ENCODE results near the gene KCNMB2.

KCNMB2 gene

GRCh38 chr3:178669022-178669601, 132.9 kb downstream of the KCNMB2 start:
- DNase-seq (ENCODE audit: low read depth in 1 of 2, low spot score in 1 of 2): no peak
- H3K27me3 ChIP-seq (ENCODE audit: insufficient read depth, poor library complexity, severe bottlenecking): no peaks in the 10 kb centered on the region
- no peak for TF ChIP-seq GABPA (IDR thresholded peaks at IDR 0.05; ENCODE audit: low read depth)
- TF ChIP-seq POLR2AphosphoS5 (IDR thresholded peaks at IDR 0.05; ENCODE audit: low read depth): no peak
- no peak for TF ChIP-seq CTCF (IDR thresholded peaks at IDR 0.05; ENCODE audit: insufficient read depth, low read length)
- no peak for TF ChIP-seq SPI1 (IDR thresholded peaks at IDR 0.05; ENCODE audit: borderline replicate concordance, low read depth)
- TF ChIP-seq REST (IDR thresholded peaks at IDR 0.05; ENCODE audit: insufficient replicate concordance, low read depth): no peak
- H3K27ac ChIP-seq (replicated peaks): no peak overlapping the region
- no peak overlapping the region for H3K4me3 ChIP-seq (replicated peaks; ENCODE audit: insufficient read depth, low read length)

- no peak for TF ChIP-seq CTCF (IDR thresholded peaks at IDR 0.05; ENCODE audit: insufficient read depth, low read length)
- Histone ChIP-seq H3K27ac (replicated peaks) (no peak overlapping the region), H3K4me3 (replicated peaks; ENCODE audit: insufficient read depth, low read length) (no peak overlapping the region), H3K27me3 (ENCODE audit: insufficient read depth, poor library complexity, severe bottlenecking) (no peaks in the 10 kb centered on the region)
- DNase-seq (ENCODE audit: low read depth in 1 of 2, low spot score in 1 of 2): no peak
These were observed 133.5 kb downstream of the KCNMB2 start for GRCh38 chr3:178669758-178670157.

GRCh38 chr3:178671377-178671776, 135.1 kb downstream of the KCNMB2 start:
- Histone ChIP-seq H3K4me3 (replicated peaks; ENCODE audit: insufficient read depth, low read length) (no peak overlapping the region), H3K27me3 (ENCODE audit: insufficient read depth, poor library complexity, severe bottlenecking) (no peaks in the 10 kb centered on the region), H3K27ac (replicated peaks) (no peak overlapping the region)
- TF ChIP-seq SPI1 (IDR thresholded peaks at IDR 0.05; ENCODE audit: borderline replicate concordance, low read depth) (no peak), GABPA (IDR thresholded peaks at IDR 0.05; ENCODE audit: low read depth) (no peak), CTCF (IDR thresholded peaks at IDR 0.05; ENCODE audit: insufficient read depth, low read length) (no peak), POLR2AphosphoS5 (IDR thresholded peaks at IDR 0.05; ENCODE audit: low read depth) (no peak), REST (IDR thresholded peaks at IDR 0.05; ENCODE audit: insufficient replicate concordance, low read depth) (no peak)
- no peak for DNase-seq (ENCODE audit: low read depth in 1 of 2, low spot score in 1 of 2)

GRCh38 chr3:178671791-178672190, 135.6 kb downstream of the KCNMB2 start:
- TF ChIP-seq SPI1 (IDR thresholded peaks at IDR 0.05; ENCODE audit: borderline replicate concordance, low read depth) (no peak), GABPA (IDR thresholded peaks at IDR 0.05; ENCODE audit: low read depth) (no peak), REST (IDR thresholded peaks at IDR 0.05; ENCODE audit: insufficient replicate concordance, low read depth) (no peak), POLR2AphosphoS5 (IDR thresholded peaks at IDR 0.05; ENCODE audit: low read depth) (no peak)
- no peak overlapping the region for H3K27ac ChIP-seq (replicated peaks)
- DNase-seq (ENCODE audit: low read depth in 1 of 2, low spot score in 1 of 2): no peak
- H3K4me3 ChIP-seq (replicated peaks; ENCODE audit: insufficient read depth, low read length): no peak overlapping the region
- H3K27me3 ChIP-seq (ENCODE audit: insufficient read depth, poor library complexity, severe bottlenecking): no peaks in the 10 kb centered on the region

Data from HL-60 (cell line).